SK-N-MC (cell line): Measurements from ENCODE around the gene ATF7IP.
"Not testable (repeated sequence)": the region's sequence is repeated elsewhere in the genome, so short reads cannot be mapped to it uniquely, and the experiment has no call there.

Experiments used
- DNase-seq: peaks from one replicate; pipeline ENCODE4 v3.0.0-alpha.2; 2011; ENCODE audit warnings: low read depth, low spot score
- H3K27ac ChIP-seq: fragments of 200-600 bp; sonication (generic); 2 replicates; pipeline ENCODE4 v1.5.1; 2016; ENCODE audit warnings: mixed run types
- H3K36me3 ChIP-seq: fragments of 200-600 bp; sonication (generic); 2 replicates; pipeline ENCODE4 v1.6.1; 2017; ENCODE audit warnings: antibody characterized with exemption, low read length, mixed read lengths; ENCODE audit not compliant: insufficient read depth
- H3K4me3 ChIP-seq: fragments of 200-600 bp; sonication (generic); 2 replicates; pipeline ENCODE4 v1.5.1; 2016
- H3K9ac ChIP-seq: fragments of 200-600 bp; sonication (generic); 2 replicates; pipeline ENCODE4 v1.8.0; 2017; ENCODE audit warnings: mixed run types, mixed read lengths; ENCODE audit not compliant: insufficient read length
- H3K9me3 ChIP-seq: fragments of 200-600 bp; sonication (generic); 2 replicates; pipeline ENCODE4 v1.6.1; 2017; ENCODE audit warnings: low read depth, mild to moderate bottlenecking, antibody characterized with exemption, low read length, moderate library complexity, mixed read lengths
- EZH2 ChIP-seq: fragments of 200-600 bp; sonication (generic); IDR thresholded peaks from one replicate; pipeline ENCODE4 v1.6.1; 2017; ENCODE audit warnings: antibody characterized with exemption
- FOXP2 ChIP-seq: optimal IDR thresholded peaks from 2 replicates; pipeline ENCODE3; 2011; ENCODE audit warnings: mild to moderate bottlenecking, moderate library complexity; ENCODE audit not compliant: insufficient read depth; ENCODE audit errors: extremely low read length, control extremely low read depth
- POLR2AphosphoS5 ChIP-seq: IDR thresholded peaks from 2 replicates; pipeline ENCODE4 v1.6.1; 2012; ENCODE audit warnings: mild to moderate bottlenecking, low read depth, low read length, borderline replicate concordance

ATF7IP gene

DNA sequence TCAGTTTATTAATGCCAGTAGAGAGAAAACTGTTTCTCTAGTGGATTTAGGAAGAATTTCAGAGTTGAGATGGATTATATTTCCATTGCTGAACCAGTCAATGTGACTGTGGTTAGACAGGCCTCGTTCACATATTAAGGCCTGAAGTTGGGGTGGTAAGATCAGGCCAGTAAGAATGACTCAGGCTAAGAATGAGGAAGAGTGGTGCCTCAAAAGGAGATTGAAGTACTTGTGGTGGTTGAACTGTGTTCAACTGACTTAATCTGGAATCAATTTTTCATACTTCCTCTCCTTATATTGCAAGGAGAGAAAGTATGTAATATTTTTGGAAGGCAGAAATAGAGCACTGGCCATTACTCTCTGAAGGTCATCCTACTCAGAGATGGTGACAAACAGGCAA is 37.8 kb upstream of the ATF7IP start:
- no peak overlapping the region for H3K27ac ChIP-seq
- DNase-seq, result no peak
- H3K9ac ChIP-seq, result no peak overlapping the region
- H3K9me3 ChIP-seq, result no peaks in the 10 kb centered on the region
- no peak for TF ChIP-seq FOXP2
- no peak for TF ChIP-seq EZH2
- no peak for TF ChIP-seq POLR2AphosphoS5
- no peak overlapping the region for H3K4me3 ChIP-seq
- no peaks in the 10 kb centered on the region for H3K36me3 ChIP-seq

- no peak for TF ChIP-seq EZH2
- Histone ChIP-seq H3K9me3 (no peaks in the 10 kb centered on the region), H3K4me3 (no peak overlapping the region), H3K9ac (no peak overlapping the region), H3K27ac (no peak overlapping the region), H3K36me3 (no peaks in the 10 kb centered on the region)
- DNase-seq, result no peak
Measured at GRCh38 chr12:14332482-14332881, 33.0 kb upstream of the ATF7IP start.

DNA sequence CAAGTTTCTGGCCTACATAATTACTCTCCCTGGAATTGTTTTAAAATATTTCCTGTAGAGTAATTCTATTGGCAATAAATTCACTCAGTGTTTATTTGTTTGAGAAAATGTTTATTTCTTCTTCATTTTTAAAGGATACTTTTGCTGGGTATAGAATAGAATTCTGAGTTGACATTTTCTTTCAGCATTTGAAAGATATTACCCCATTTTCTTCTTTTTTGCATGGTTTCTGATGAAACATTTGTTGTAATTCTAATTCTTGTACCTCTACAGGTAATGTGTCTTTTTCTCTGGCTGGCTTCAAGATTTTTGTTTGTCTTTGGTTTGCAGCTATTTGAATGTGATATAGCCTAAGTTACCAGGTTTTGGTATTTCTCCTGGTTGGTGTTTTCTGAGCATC is 25.1 kb upstream of the ATF7IP start:
- Histone ChIP-seq H3K9ac (no peak overlapping the region), H3K27ac (no peak overlapping the region), H3K4me3 (no peak overlapping the region), H3K9me3 (no peaks in the 10 kb centered on the region), H3K36me3 (no peaks in the 10 kb centered on the region)
- TF ChIP-seq POLR2AphosphoS5, result no peak
- no peak for TF ChIP-seq FOXP2
- no peak for TF ChIP-seq EZH2
- no peak for DNase-seq

DNA sequence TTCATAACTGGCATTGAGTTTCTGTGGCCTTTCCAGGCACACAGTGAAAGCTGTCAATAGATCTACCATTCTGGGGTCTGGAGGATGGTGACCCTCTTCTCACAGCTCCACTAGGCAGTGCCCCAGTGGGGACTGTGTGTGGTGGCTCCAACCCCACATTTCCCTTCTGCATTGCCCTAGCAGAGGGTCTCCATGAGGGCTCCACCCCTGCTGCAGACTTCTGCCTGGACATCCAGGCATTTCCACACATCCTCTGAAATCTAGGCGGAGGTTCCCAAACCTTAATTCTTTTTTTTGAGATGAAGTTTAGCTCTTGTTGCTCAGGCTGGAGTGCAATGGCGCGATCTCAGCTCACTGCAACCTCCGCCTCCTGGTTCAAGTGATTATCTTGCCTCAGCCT is 14.0 kb upstream of the ATF7IP start:
- H3K9ac ChIP-seq, DNase-seq, H3K36me3 ChIP-seq, H3K9me3 ChIP-seq, H3K4me3 ChIP-seq, H3K27ac ChIP-seq: not testable (repeated sequence)

- H3K27ac ChIP-seq, H3K4me3 ChIP-seq, H3K9ac ChIP-seq, DNase-seq, H3K36me3 ChIP-seq, H3K9me3 ChIP-seq: not testable (repeated sequence)
Measured at GRCh38 chr12:14352066-14352465, 13.4 kb upstream of the ATF7IP start.

- H3K9ac ChIP-seq, H3K36me3 ChIP-seq, H3K9me3 ChIP-seq, DNase-seq, H3K4me3 ChIP-seq, H3K27ac ChIP-seq: not testable (repeated sequence)
Measured at GRCh38 chr12:14354665-14355064, 10.8 kb upstream of the ATF7IP start.

GRCh38 chr12:14356147-14356546 is 9.3 kb upstream of the ATF7IP start:
- no peak overlapping the region for H3K4me3 ChIP-seq
- no peak overlapping the region for H3K27ac ChIP-seq
- no peaks in the 10 kb centered on the region for H3K9me3 ChIP-seq
- no peaks in the 10 kb centered on the region for H3K36me3 ChIP-seq
- H3K9ac ChIP-seq, result no peak overlapping the region
- no peak for DNase-seq
- no peak for TF ChIP-seq POLR2AphosphoS5
- TF ChIP-seq EZH2, result no peak
- TF ChIP-seq FOXP2, result no peak

- no peaks in the 10 kb centered on the region for H3K9me3 ChIP-seq
- no peaks in the 10 kb centered on the region for H3K36me3 ChIP-seq
- DNase-seq, result no peak
- no peak overlapping the region for H3K4me3 ChIP-seq
- no peak overlapping the region for H3K27ac ChIP-seq
- TF ChIP-seq EZH2 (no peak), FOXP2 (no peak), POLR2AphosphoS5 (no peak)
- H3K9ac ChIP-seq, result no peak overlapping the region
Measured at GRCh38 chr12:14357486-14357885, 8.0 kb upstream of the ATF7IP start.

DNA sequence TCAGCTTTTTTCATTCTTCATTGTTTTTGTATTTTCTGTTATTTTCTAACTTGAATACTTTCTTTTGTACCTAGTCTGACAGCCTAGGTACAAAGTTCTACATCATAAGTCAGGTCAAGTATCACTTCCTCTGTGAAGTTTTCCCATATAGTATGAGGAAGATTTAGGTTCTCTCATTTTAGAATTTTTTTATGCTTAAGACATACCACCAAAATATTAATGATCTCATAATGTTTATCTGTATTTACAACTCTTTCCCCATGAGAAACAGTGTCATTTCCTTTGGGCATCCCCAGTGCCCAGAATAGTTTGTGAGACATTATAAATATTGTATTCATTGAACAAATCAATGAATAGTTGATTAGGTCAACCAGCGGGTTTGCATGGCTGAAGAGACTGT is 3.1 kb upstream of the ATF7IP start:
- no peaks in the 10 kb centered on the region for H3K9me3 ChIP-seq
- peaks cover 9% of the 10 kb centered on the region; the same call in 1 of the 2 replicates for H3K36me3 ChIP-seq
- TF ChIP-seq FOXP2 (no peak), EZH2 (no peak), POLR2AphosphoS5 (no peak)
- H3K4me3 ChIP-seq, result no peak overlapping the region
- H3K9ac ChIP-seq, result no peak overlapping the region
- H3K27ac ChIP-seq, result no peak overlapping the region
- DNase-seq, result no peak

GRCh38 chr12:14364583-14365271 is 755 bp upstream of the ATF7IP start:
- peak overlapping the region; percentile 99 for H3K27ac ChIP-seq
- no peak for TF ChIP-seq POLR2AphosphoS5
- no peak for TF ChIP-seq FOXP2
- no peak for TF ChIP-seq EZH2
- peaks cover 29% of the 10 kb centered on the region for H3K36me3 ChIP-seq
- H3K4me3 ChIP-seq, result peak overlapping the region; percentile 77
- DNase-seq, result no peak
- H3K9me3 ChIP-seq, result peaks cover 7% of the 10 kb centered on the region
- peak overlapping the region; percentile 92 for H3K9ac ChIP-seq
